Suppressor macrophage (primary cell): ENCODE measurements around the gene EFNA5.
A peak's percentile ranks its signal among the peaks of the same experiment; 100 is the strongest.
"Not testable (repeated sequence)": the region's sequence is repeated elsewhere in the genome, so short reads cannot be mapped to it uniquely, and the experiment has no call there.

ENCODE experiments used
- DNase-seq, 4 experiments: peaks; one replicate each; pipeline ENCODE4 v3.0.0-alpha.2; 2020 to 2022

Gene EFNA5

GRCh38 chr5:107451028-107451427, 219.7 kb downstream of the EFNA5 start:
- DNase-seq: no peak

GRCh38 chr5:107450531-107450930, 220.2 kb downstream of the EFNA5 start:
- no peak for DNase-seq

GRCh38 chr5:107449369-107449768, 221.4 kb downstream of the EFNA5 start:
- no peak for DNase-seq

GRCh38 chr5:107447587-107447986, 223.2 kb downstream of the EFNA5 start:
- no peak for DNase-seq

GRCh38 chr5:107446972-107447371, 223.8 kb downstream of the EFNA5 start:
- no peak for DNase-seq

- DNase-seq: no peak
These were observed 226.4 kb downstream of the EFNA5 start for GRCh38 chr5:107444300-107444699.

- no peak for DNase-seq
These were observed 226.8 kb downstream of the EFNA5 start for GRCh38 chr5:107443897-107444296.

GRCh38 chr5:107442452-107442851, 228.3 kb downstream of the EFNA5 start:
- no peak for DNase-seq

- DNase-seq: no peak
These were observed 230.9 kb downstream of the EFNA5 start for GRCh38 chr5:107439832-107440231.

GRCh38 chr5:107437986-107438510, 232.7 kb downstream of the EFNA5 start:
- no peak for DNase-seq

GRCh38 chr5:107437154-107437553, 233.6 kb downstream of the EFNA5 start:
- no peak for DNase-seq

GRCh38 chr5:107436201-107436600, 234.5 kb downstream of the EFNA5 start:
- no peak for DNase-seq

- DNase-seq: no peak
These were observed 235.7 kb downstream of the EFNA5 start for GRCh38 chr5:107435061-107435460.

GRCh38 chr5:107433646-107434045, 237.1 kb downstream of the EFNA5 start:
- DNase-seq: not testable (repeated sequence)

GRCh38 chr5:107431998-107432397, 238.7 kb downstream of the EFNA5 start:
- DNase-seq: peak in 1 of 4 experiments; percentile 1

- no peak for DNase-seq
These were observed 239.2 kb downstream of the EFNA5 start for GRCh38 chr5:107431536-107431935.

GRCh38 chr5:107430071-107430625, 240.6 kb downstream of the EFNA5 start:
- DNase-seq: no peak

- peak in 3 of 4 experiments; percentile 6 to 43 (median 34) for DNase-seq
These were observed 242.4 kb downstream of the EFNA5 start for GRCh38 chr5:107428303-107428813.

- DNase-seq: no peak
These were observed 243.9 kb downstream of the EFNA5 start for GRCh38 chr5:107426872-107427271.

GRCh38 chr5:107426209-107426608, 244.5 kb downstream of the EFNA5 start:
- DNase-seq: no peak

GRCh38 chr5:107425541-107426031, 245.2 kb downstream of the EFNA5 start:
- DNase-seq: no peak

GRCh38 chr5:107424491-107424890, 246.2 kb downstream of the EFNA5 start:
- DNase-seq: no peak

GRCh38 chr5:107422494-107422893, 248.2 kb downstream of the EFNA5 start:
- DNase-seq: no peak

GRCh38 chr5:107419498-107419897, 251.2 kb downstream of the EFNA5 start:
- no peak for DNase-seq

GRCh38 chr5:107418902-107419301, 251.8 kb downstream of the EFNA5 start:
- DNase-seq: no peak
